ENCODE measurements around the gene NEDD9.

The NEDD9 gene

GRCh38 chr6:11231108-11231463, 1.4 kb downstream of the NEDD9 start:
- H3K4me3 ChIP-seq (ENCODE audit: control insufficient read depth, low read depth, low read length), result peak overlapping the region; percentile 60
- TF ChIP-seq, protein P1, sequence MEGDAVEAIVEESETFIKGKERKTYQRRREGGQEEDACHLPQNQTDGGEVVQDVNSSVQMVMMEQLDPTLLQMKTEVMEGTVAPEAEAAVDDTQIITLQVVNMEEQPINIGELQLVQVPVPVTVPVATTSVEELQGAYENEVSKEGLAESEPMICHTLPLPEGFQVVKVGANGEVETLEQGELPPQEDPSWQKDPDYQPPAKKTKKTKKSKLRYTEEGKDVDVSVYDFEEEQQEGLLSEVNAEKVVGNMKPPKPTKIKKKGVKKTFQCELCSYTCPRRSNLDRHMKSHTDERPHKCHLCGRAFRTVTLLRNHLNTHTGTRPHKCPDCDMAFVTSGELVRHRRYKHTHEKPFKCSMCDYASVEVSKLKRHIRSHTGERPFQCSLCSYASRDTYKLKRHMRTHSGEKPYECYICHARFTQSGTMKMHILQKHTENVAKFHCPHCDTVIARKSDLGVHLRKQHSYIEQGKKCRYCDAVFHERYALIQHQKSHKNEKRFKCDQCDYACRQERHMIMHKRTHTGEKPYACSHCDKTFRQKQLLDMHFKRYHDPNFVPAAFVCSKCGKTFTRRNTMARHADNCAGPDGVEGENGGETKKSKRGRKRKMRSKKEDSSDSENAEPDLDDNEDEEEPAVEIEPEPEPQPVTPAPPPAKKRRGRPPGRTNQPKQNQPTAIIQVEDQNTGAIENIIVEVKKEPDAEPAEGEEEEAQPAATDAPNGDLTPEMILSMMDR (conservative IDR thresholded peaks at IDR 0.05; ENCODE audit: control insufficient read depth, insufficient read depth, low read depth, low read length), result no peak
- DNase-seq (ENCODE audit: low read depth), result no peak

- DNase-seq (ENCODE audit: low read depth), result no peak
- TF ChIP-seq, protein P1 (conservative IDR thresholded peaks at IDR 0.05; ENCODE audit: control insufficient read depth, insufficient read depth, low read depth, low read length), result no peak
- H3K4me3 ChIP-seq (ENCODE audit: control insufficient read depth, low read depth, low read length), result peak overlapping the region; percentile 3
Observed at GRCh38 chr6:11230158-11231107, 2.0 kb downstream of the NEDD9 start.

GRCh38 chr6:11229655-11230046, 2.8 kb downstream of the NEDD9 start:
- TF ChIP-seq, protein P1 (conservative IDR thresholded peaks at IDR 0.05; ENCODE audit: control insufficient read depth, insufficient read depth, low read depth, low read length), result no peak
- H3K4me3 ChIP-seq (ENCODE audit: control insufficient read depth, low read depth, low read length), result no peak overlapping the region
- no peak for DNase-seq (ENCODE audit: low read depth)

GRCh38 chr6:11228935-11229654, 3.4 kb downstream of the NEDD9 start:
- no peak for DNase-seq (ENCODE audit: low read depth)
- TF ChIP-seq, protein P1 (conservative IDR thresholded peaks at IDR 0.05; ENCODE audit: control insufficient read depth, insufficient read depth, low read depth, low read length), result no peak
- no peak overlapping the region for H3K4me3 ChIP-seq (ENCODE audit: control insufficient read depth, low read depth, low read length)

DNA sequence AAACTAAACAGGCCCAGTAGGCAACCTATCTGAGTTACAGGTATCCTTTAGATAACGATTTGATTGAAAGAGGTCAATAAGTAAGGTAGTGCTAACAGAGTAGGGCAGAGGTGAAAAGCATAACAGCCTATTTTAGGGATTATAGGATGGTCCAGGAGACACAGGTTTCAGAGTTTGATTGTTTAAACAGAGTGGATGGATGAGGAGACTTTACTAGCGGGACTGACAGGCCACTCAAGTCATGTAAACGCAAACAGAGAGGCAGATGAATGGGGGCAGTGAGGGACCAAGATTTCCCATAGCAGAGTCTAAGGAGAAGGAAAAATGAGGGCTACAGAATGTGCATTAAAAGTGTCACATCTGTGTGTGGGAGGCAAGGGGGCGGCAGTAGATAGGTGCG, 4.8 kb downstream of the NEDD9 start:
- DNase-seq (ENCODE audit: low read depth), result no peak
- TF ChIP-seq, protein P1 (conservative IDR thresholded peaks at IDR 0.05; ENCODE audit: control insufficient read depth, insufficient read depth, low read depth, low read length), result no peak
- no peak overlapping the region for H3K4me3 ChIP-seq (ENCODE audit: control insufficient read depth, low read depth, low read length)

GRCh38 chr6:11226005-11226404, 6.5 kb downstream of the NEDD9 start:
- TF ChIP-seq, protein P1 (conservative IDR thresholded peaks at IDR 0.05; ENCODE audit: control insufficient read depth, insufficient read depth, low read depth, low read length), result no peak
- DNase-seq (ENCODE audit: low read depth), result no peak

More at GRCh38 chr6:11226005-11226404, 6.5 kb downstream of the NEDD9 start:
- H3K4me3 ChIP-seq (ENCODE audit: control insufficient read depth, low read depth, low read length), result no peak overlapping the region
